Erythroblast (primary cell): ENCODE measurements around the gene PDE10A.

Experiments
- GATA1 ChIP-seq: IDR thresholded peaks from 2 replicates; pipeline ENCODE4 v1.6.1; 2011; ENCODE audit warnings: low read depth, mild to moderate bottlenecking, control low read depth, low read length, moderate library complexity
- POLR2A ChIP-seq: IDR thresholded peaks from 2 replicates; pipeline ENCODE4 v1.6.1; 2011; ENCODE audit warnings: mild to moderate bottlenecking, low read length

DNA sequence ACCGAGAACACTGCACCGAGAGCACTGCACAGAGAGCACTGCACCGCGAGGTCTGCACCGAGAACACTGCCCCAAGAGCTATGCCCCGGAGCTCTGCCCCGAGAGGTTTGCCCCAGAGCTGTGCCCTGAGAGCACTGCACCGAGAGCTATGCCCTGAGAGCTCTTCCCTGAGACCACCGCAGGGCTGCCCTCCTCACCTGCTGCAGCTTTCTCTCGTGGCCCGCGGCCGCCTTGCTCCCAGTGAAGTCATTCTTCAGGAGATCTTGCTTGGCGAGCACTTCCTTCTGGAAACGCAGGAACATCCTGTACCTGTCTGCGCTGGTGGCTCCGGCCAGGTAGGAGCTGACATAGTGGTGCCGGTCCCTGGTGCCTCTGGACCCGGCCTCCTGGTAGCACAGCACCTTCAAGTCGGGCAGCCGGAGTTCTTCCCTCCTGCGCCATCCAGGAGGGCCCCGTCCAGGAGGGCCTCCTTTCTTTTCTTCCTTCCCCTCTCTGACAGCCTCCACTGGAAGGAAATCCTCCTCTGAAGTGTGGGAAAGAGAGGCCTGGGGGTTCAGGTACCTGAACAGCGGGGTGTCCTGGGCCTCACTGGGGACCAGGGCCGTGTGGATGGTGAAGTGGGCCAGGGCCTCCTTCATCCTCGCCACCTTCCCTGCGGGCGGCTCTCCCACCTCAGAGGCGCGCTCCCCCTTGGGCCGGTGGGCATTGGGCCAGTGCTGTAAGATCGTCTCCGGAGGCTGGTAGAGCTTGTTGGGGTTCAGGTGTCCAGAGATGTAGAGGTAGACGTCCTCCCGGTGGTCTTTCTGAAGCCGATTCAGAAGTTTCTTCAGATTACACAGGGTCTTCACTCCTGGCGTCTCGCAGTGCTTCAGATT is 361.4 kb downstream of the PDE10A start:
- TF ChIP-seq POLR2A: no peak
- TF ChIP-seq GATA1: no peak
